ENCODE results near the gene ULK4. TPM values are rescaled to one million over a fixed set of nuclear protein-coding genes. Genes with fewer than 3 reads are reported as not detected.

Gene ULK4
- polyA plus RNA-seq, 1 donor from 2014 or later, result 7.2 TPM

GRCh38 chr3:41436983-41437382 lies 524.9 kb downstream of the ULK4 start:
- no peak overlapping the region for H3K4me2 ChIP-seq (ENCODE audit: low read length)
- H3K27ac ChIP-seq (ENCODE audit: low read length), result no peak overlapping the region

DNA sequence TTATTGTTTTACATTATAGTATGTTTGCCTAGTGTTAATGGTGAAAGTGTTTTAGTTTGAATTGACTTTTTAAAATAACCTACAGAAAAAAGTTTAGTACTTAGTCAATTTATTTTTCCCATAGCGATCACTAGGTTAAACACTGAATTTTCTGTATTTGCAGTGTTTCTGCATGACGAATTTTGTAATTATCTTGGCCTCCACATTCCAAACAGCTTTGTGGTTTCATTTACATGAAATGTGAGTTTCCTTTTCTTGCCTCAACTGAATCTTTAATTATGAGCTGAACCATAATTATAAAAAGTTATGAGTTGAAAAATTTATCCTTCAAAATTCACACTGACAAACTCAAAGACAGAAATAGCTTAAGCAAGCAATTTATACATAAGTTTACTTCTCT lies 527.1 kb downstream of the ULK4 start:
- TF ChIP-seq RAD21 (conservative IDR thresholded peaks at IDR 0.05), result no peak
- no peak for TF ChIP-seq MXI1 (conservative IDR thresholded peaks at IDR 0.05; ENCODE audit: poor library complexity, severe bottlenecking)
- no peak for TF ChIP-seq EZH2 (IDR thresholded peaks at IDR 0.05; ENCODE audit: borderline replicate concordance, insufficient read depth, low read length, poor library complexity, severe bottlenecking)
- TF ChIP-seq POLR2AphosphoS5 (IDR thresholded peaks at IDR 0.05), result no peak
- no peak for TF ChIP-seq EP300 (conservative IDR thresholded peaks at IDR 0.05; ENCODE audit: poor library complexity, severe bottlenecking)
- no peak for TF ChIP-seq REST (IDR thresholded peaks at IDR 0.05; ENCODE audit: borderline replicate concordance)
- TF ChIP-seq, protein P1, sequence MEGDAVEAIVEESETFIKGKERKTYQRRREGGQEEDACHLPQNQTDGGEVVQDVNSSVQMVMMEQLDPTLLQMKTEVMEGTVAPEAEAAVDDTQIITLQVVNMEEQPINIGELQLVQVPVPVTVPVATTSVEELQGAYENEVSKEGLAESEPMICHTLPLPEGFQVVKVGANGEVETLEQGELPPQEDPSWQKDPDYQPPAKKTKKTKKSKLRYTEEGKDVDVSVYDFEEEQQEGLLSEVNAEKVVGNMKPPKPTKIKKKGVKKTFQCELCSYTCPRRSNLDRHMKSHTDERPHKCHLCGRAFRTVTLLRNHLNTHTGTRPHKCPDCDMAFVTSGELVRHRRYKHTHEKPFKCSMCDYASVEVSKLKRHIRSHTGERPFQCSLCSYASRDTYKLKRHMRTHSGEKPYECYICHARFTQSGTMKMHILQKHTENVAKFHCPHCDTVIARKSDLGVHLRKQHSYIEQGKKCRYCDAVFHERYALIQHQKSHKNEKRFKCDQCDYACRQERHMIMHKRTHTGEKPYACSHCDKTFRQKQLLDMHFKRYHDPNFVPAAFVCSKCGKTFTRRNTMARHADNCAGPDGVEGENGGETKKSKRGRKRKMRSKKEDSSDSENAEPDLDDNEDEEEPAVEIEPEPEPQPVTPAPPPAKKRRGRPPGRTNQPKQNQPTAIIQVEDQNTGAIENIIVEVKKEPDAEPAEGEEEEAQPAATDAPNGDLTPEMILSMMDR (IDR thresholded peaks at IDR 0.05; ENCODE audit: poor library complexity, severe bottlenecking), result no peak
- no peak for TF ChIP-seq SMC3 (conservative IDR thresholded peaks at IDR 0.05; ENCODE audit: poor library complexity)
- TF ChIP-seq TAF1 (IDR thresholded peaks at IDR 0.05; ENCODE audit: low read depth), result no peak
- Histone ChIP-seq H3F3A (ENCODE audit: insufficient read depth, low read length, poor library complexity, severe bottlenecking) (no peaks in the 10 kb centered on the region), H3K27ac (ENCODE audit: low read length) (no peak overlapping the region), H3K4me3 (ENCODE audit: low read length) (no peak overlapping the region), H3K9ac (ENCODE audit: low read length) (no peak overlapping the region), H3K9me2 (ENCODE audit: insufficient read depth, low read length) (no peaks in the 10 kb centered on the region), H3K9me3 (ENCODE audit: low read length) (no peaks in the 10 kb centered on the region), H3K4me2 (ENCODE audit: low read length) (no peak overlapping the region), H3K36me3 (ENCODE audit: insufficient read depth, low read length) (no peaks in the 10 kb centered on the region), H2AFZ (ENCODE audit: low read depth, low read length) (no peak overlapping the region), H3K79me2 (replicated peaks; ENCODE audit: insufficient read depth, low read length) (no peaks in the 10 kb centered on the region), H3K27me3 (ENCODE audit: insufficient read depth, low read depth, low read length) (no peaks in the 10 kb centered on the region), H4K20me1 (ENCODE audit: insufficient read depth) (no peaks in the 10 kb centered on the region)

More at GRCh38 chr3:41436983-41437382, 524.9 kb downstream of the ULK4 start:
- Histone ChIP-seq H3K9me2 (ENCODE audit: insufficient read depth, low read length) (no peaks in the 10 kb centered on the region), H3K79me2 (replicated peaks; ENCODE audit: insufficient read depth, low read length) (no peaks in the 10 kb centered on the region), H3K9me3 (ENCODE audit: low read length) (no peaks in the 10 kb centered on the region), H3K27me3 (ENCODE audit: insufficient read depth, low read depth, low read length) (no peaks in the 10 kb centered on the region), H3K4me3 (ENCODE audit: low read length) (no peak overlapping the region), H3K36me3 (ENCODE audit: insufficient read depth, low read length) (no peaks in the 10 kb centered on the region), H2AFZ (ENCODE audit: low read depth, low read length) (no peak overlapping the region), H4K20me1 (ENCODE audit: insufficient read depth) (no peaks in the 10 kb centered on the region), H3K9ac (ENCODE audit: low read length) (no peak overlapping the region), H3F3A (ENCODE audit: insufficient read depth, low read length, poor library complexity, severe bottlenecking) (no peaks in the 10 kb centered on the region)
- TF ChIP-seq, protein P1 (IDR thresholded peaks at IDR 0.05; ENCODE audit: poor library complexity, severe bottlenecking), result no peak

Data from neural cell (in vitro differentiated cells).